Rectal smooth muscle tissue (tissue), 1 donor: ENCODE results near the gene MUC5AC.

ENCODE experiments used
- H3K27ac ChIP-seq: one replicate; pipeline ENCODE4 v1.7.0; 2013; ENCODE audit warnings: low read depth, low read length, inconsistent platforms
- H3K27me3 ChIP-seq: one replicate; pipeline ENCODE4 v1.7.0; 2013; ENCODE audit warnings: low read length; ENCODE audit not compliant: control insufficient read depth, insufficient read depth
- H3K36me3 ChIP-seq: one replicate; pipeline ENCODE4 v1.7.0; 2013; ENCODE audit warnings: low read length; ENCODE audit not compliant: control insufficient read depth, insufficient read depth
- H3K4me1 ChIP-seq: one replicate; pipeline ENCODE4 v1.7.0; 2013; ENCODE audit warnings: low read length; ENCODE audit not compliant: control insufficient read depth, insufficient read depth
- H3K4me3 ChIP-seq: one replicate; pipeline ENCODE4 v1.7.0; 2013; ENCODE audit warnings: low read length
- H3K9ac ChIP-seq: one replicate; pipeline ENCODE4 v1.7.0; 2013; ENCODE audit warnings: low read length

MUC5AC gene

GRCh38 chr11:1196516-1197391, 39.0 kb downstream of the MUC5AC start:
- H3K27ac ChIP-seq, result no peak overlapping the region
- H3K4me3 ChIP-seq, result no peak overlapping the region
- H3K36me3 ChIP-seq, result no peaks in the 10 kb centered on the region
- H3K27me3 ChIP-seq, result peaks cover 20% of the 10 kb centered on the region
- H3K9ac ChIP-seq, result no peak overlapping the region
- H3K4me1 ChIP-seq, result no peaks in the 10 kb centered on the region

DNA sequence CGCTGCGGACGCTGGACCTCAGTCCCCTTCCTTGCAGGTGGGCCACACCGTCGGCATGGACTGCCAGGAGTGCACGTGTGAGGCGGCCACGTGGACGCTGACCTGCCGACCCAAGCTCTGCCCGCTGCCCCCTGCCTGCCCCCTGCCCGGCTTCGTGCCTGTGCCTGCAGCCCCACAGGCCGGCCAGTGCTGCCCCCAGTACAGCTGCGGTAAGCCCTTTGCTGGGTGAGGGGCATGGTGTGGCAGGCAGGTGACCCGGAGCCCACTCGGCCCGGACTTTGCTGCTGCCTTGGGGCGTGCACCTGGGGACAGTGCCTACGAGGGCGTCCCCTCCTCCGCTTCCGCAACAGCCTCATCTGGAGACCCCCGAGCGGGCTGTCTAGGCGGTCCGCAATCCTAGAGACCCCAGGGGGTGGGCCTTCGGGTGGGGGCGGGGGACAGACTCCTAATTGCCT, 39.7 kb downstream of the MUC5AC start:
- Histone ChIP-seq H3K36me3 (no peaks in the 10 kb centered on the region), H3K27ac (no peak overlapping the region), H3K4me3 (no peak overlapping the region), H3K4me1 (no peaks in the 10 kb centered on the region), H3K27me3 (peaks cover 20% of the 10 kb centered on the region), H3K9ac (no peak overlapping the region)

DNA sequence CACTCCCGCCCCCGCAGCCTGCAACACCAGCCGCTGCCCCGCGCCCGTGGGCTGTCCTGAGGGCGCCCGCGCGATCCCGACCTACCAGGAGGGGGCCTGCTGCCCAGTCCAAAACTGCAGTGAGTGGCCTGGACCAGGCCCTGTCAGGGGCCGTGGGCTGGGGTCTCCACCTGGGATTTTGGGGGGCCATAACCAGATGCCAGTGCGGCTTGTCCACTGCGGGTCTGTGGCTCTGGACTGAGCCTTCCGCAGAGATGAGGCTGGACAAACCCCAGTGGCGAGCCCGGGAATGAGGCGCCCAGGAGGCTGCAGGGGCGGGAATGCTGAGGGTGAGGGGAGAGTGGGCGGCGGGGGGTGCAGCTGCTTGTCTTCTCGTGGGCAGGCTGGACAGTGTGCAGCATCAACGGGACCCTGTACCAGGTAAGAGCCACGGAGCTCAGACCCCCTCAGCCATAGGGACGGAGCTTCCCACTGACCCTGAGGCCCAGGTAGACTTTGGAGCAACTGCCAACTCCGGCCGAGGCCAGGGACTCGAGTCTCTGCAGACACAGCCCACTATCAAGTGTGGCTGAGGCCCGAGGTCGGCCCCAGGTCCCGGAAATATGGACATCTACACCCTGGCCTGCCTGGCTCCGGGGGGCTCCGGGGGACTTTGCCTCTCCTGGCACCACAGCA, 40.3 kb downstream of the MUC5AC start:
- no peak overlapping the region for H3K27ac ChIP-seq
- no peaks in the 10 kb centered on the region for H3K4me1 ChIP-seq
- no peaks in the 10 kb centered on the region for H3K36me3 ChIP-seq
- H3K9ac ChIP-seq, result no peak overlapping the region
- H3K4me3 ChIP-seq, result no peak overlapping the region
- H3K27me3 ChIP-seq, result peaks cover 20% of the 10 kb centered on the region

- Histone ChIP-seq H3K27ac (no peak overlapping the region), H3K4me3 (no peak overlapping the region), H3K9ac (no peak overlapping the region), H3K36me3 (no peaks in the 10 kb centered on the region), H3K27me3 (peaks cover 22% of the 10 kb centered on the region), H3K4me1 (no peaks in the 10 kb centered on the region)
Observed at GRCh38 chr11:1198561-1199240, 40.9 kb downstream of the MUC5AC start.

GRCh38 chr11:1199241-1199750, 41.5 kb downstream of the MUC5AC start:
- H3K27ac ChIP-seq, result no peak overlapping the region
- peaks cover 23% of the 10 kb centered on the region for H3K27me3 ChIP-seq
- H3K4me3 ChIP-seq, result no peak overlapping the region
- no peaks in the 10 kb centered on the region for H3K36me3 ChIP-seq
- H3K4me1 ChIP-seq, result no peaks in the 10 kb centered on the region
- no peak overlapping the region for H3K9ac ChIP-seq

DNA sequence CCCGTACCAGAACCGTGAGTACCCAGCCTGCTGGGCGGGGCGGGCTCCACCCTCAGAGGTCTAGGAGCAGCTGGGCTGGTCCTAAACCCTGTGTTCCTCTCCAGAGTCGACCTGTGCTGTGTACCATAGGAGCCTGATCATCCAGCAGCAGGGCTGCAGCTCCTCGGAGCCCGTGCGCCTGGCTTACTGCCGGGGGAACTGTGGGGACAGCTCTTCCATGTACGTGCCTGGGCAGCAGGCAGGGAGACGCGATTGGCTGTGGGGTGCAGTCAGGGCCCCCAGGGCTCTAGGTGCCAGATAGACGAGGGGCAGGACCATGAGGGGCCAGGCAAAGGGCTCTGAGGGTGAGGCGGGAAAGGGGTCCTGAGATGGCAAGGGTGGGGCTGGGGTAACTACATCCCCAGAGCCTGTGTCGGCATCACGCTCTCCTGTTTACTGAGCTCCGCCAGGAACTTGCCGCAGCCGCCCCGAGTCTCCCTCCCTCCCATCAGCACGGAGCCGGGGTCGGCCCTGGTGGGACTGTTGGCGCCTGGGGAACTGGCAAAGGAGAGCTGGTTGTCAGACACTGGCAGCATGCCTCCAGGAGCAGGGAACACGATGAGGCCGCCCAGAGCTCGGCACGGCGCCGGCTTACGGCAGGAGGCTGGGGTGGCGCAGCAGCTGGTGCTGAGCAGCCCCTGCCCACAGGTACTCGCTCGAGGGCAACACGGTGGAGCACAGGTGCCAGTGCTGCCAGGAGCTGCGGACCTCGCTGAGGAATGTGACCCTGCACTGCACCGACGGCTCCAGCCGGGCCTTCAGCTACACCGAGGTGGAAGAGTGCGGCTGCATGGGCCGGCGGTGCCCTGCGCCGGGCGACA, 42.2 kb downstream of the MUC5AC start:
- H3K36me3 ChIP-seq, result no peaks in the 10 kb centered on the region
- no peak overlapping the region for H3K4me3 ChIP-seq
- no peak overlapping the region for H3K27ac ChIP-seq
- no peak overlapping the region for H3K9ac ChIP-seq
- peaks cover 23% of the 10 kb centered on the region for H3K27me3 ChIP-seq
- H3K4me1 ChIP-seq, result no peaks in the 10 kb centered on the region

DNA sequence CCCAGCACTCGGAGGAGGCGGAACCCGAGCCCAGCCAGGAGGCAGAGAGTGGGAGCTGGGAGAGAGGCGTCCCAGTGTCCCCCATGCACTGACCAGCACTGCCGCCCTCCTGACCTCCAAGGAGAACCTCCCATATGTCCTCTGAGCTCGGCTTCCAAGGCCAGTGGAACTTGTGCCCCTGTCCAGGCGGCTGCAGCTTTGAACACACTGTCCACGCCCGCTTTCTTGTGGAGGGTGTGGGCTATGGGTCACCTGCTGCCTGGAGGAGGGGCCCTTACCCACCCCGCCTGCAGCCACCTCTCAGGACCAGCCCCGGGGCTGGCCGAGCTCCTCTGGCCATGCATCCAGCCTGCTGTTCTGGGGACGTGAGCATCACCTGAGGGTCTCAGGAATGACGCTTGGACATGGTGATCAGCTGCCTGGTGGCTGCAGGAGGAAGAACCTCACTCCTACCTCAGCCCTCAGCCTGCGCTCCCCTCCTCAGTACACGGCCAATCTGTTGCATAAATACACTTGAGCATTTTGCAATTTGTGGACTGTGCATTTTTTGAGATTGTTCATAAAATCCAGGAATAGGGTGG, 42.9 kb downstream of the MUC5AC start:
- no peak overlapping the region for H3K9ac ChIP-seq
- peaks cover 23% of the 10 kb centered on the region for H3K27me3 ChIP-seq
- no peak overlapping the region for H3K27ac ChIP-seq
- no peaks in the 10 kb centered on the region for H3K4me1 ChIP-seq
- no peak overlapping the region for H3K4me3 ChIP-seq
- no peaks in the 10 kb centered on the region for H3K36me3 ChIP-seq

- H3K4me1 ChIP-seq, result no peaks in the 10 kb centered on the region
- H3K27me3 ChIP-seq, result peaks cover 23% of the 10 kb centered on the region
- H3K9ac ChIP-seq, result no peak overlapping the region
- no peak overlapping the region for H3K4me3 ChIP-seq
- H3K27ac ChIP-seq, result no peak overlapping the region
- no peaks in the 10 kb centered on the region for H3K36me3 ChIP-seq
Observed at GRCh38 chr11:1201395-1202153, 43.8 kb downstream of the MUC5AC start.

DNA sequence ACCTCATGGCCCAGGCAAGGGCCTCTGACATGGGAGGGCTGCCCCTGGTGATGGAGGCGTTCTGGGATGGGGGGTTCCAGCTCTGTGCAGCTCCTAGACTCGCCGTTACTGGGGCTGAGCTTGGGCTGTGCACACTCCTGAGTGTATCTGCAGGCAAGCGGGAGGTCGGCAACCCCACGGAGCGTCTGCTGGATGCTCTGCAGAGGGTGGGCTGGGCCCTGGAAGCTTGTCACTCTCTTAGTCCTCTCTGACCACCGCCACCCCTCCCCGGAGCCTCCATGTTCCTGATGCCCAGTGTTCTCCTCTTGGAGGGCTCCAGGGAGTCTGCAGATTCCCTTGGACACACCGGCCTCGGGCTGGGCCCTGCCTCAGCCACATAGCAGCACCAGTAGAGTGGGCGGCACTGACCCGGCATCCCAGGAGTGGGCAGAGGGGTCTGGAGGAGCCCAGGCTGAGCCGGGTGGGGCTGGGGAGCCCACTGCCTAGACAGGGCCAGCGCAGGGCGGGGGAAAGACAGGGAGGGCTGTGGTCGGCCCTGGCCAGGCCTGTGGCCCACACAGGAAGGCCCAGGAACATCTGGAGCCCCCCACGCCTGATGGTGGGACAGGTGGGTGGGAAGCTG, 44.5 kb downstream of the MUC5AC start:
- Histone ChIP-seq H3K27ac (no peak overlapping the region), H3K4me3 (no peak overlapping the region), H3K4me1 (no peaks in the 10 kb centered on the region), H3K36me3 (no peaks in the 10 kb centered on the region), H3K9ac (no peak overlapping the region), H3K27me3 (peaks cover 19% of the 10 kb centered on the region)

DNA sequence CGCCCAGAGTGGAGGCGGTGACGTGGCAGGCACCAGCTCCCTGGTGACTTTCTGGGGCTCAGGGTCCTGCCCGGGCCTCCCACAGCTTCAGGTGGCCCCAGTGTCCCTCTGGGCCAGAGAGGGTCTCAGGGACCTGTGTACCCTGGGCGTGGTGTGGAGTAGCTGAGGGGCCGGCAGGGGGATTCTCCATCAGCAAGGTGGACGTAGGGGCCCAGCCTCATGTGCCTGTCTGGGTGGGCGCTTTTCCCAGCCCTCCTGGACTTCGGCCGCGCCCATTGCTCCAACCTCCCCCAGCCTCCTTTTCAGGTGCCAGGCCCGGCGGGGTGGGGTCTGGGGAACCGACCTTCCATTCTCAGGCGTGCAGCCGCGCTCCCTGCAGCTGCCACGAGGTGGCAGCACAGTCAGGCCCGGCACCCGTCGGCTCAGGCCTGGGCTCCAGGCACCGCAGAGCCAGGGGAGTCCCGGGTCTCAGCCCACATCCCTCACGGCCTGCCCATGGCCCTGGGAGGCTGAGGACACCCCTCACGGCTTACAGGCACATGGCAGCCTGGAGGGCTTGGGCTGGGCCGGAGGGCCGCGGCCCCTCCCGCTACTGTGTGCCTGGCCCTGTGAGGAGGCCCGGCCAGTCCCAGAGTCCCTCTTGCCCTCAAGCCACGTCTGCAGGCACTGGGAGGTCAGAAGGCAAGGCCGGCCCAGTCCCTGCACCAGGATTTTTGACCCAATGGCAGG, 45.2 kb downstream of the MUC5AC start:
- Histone ChIP-seq H3K9ac (no peak overlapping the region), H3K36me3 (no peaks in the 10 kb centered on the region)

More for the DNA sequence above, 45.2 kb downstream of the MUC5AC start:
- Histone ChIP-seq H3K27me3 (peaks cover 17% of the 10 kb centered on the region), H3K4me3 (no peak overlapping the region), H3K27ac (no peak overlapping the region), H3K4me1 (no peaks in the 10 kb centered on the region)
